RKO (cell line): Measurements from ENCODE around the gene DIPK1A.
A peak's percentile ranks its signal among the peaks of the same experiment; 100 is the strongest.
"Not testable (repeated sequence)": the region's sequence is repeated elsewhere in the genome, so short reads cannot be mapped to it uniquely, and the experiment has no call there.

Experiments
- DNase-seq: peaks from one replicate; pipeline ENCODE4 v3.0.0-alpha.2; 2016; ENCODE audit warnings: low spot score

Gene DIPK1A

GRCh38 chr1:92916899-92917298, 44.4 kb downstream of the DIPK1A start:
- DNase-seq, result no peak

- no peak for DNase-seq
Observed at GRCh38 chr1:92915547-92915946, 45.7 kb downstream of the DIPK1A start.

DNA sequence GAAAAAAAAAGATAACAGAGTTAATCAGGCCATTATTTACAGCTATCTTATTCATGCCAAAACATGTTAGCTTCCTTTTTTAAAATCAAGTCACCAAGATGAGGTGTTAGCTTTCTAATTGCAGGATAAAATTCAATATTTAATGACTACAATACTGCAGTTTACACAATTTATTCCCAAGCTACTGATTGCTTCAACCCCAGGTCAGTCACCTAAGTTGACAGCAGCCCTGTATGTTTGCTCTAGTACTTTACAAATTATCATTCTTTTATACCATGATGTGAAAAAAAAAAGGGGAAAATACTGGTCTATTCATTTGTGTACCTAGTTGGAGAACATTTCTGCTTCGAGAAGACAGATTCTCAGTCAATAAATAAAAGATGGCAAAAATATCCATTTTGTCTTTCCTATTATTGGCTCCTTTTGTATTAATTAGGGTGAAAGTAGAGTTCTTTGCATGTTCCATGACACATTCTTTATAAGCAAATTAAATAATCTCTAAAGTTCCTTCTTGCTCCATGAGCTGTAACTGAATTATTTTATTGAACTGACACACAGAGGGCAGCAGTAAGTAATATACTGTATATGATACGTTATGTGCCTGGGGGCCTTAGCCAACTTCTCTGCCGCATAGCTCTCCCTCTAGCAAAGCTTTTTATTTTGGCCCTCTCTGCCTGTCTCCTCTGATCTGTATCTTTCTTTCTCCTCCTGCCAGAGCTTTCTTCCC, 48.0 kb downstream of the DIPK1A start:
- DNase-seq, result no peak

GRCh38 chr1:92910081-92910480, 51.2 kb downstream of the DIPK1A start:
- no peak for DNase-seq

GRCh38 chr1:92909321-92909720, 51.9 kb downstream of the DIPK1A start:
- DNase-seq, result peak; percentile 32

GRCh38 chr1:92907949-92908684, 53.1 kb downstream of the DIPK1A start:
- peak; percentile 18 for DNase-seq

- no peak for DNase-seq
Observed at GRCh38 chr1:92903765-92904164, 57.5 kb downstream of the DIPK1A start.

DNA sequence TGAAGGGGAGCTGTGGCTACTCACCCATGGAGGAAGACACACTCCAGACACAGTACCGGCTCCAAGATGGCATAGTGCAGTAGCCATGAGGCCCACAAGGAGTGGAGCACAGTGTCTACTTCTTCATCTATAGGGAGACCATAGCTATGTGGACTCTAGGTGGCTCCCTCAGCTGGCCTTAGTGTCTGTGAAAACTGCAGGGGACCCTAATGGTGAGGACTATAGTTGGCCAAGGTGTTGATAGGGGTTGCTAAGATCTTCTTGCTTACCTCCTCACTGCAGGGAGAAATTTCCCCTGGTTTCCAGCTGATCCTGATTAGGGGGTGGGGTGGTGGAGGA, 58.9 kb downstream of the DIPK1A start:
- DNase-seq, result no peak

GRCh38 chr1:92901699-92902405, 59.4 kb downstream of the DIPK1A start:
- no peak for DNase-seq

DNA sequence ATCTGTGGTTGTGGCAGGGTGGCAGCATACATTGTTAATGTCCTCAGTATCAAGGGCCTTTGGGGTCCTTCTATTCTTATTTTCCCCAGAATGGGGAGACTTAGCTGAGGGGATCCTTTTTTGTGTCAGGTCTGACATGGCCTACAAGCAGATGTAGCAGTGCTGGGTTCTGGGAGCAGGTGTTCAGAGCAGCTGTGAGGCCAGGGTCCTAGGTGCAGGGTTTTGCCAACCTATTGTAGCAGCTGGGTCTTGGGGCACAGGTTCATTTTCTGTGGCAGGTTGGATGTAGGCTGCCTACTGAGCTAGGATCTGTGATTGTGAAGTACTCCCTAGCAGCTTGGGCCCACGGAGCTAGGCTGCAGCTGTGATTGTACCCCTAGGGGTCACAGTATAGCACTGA, 60.1 kb downstream of the DIPK1A start:
- no peak for DNase-seq

DNA sequence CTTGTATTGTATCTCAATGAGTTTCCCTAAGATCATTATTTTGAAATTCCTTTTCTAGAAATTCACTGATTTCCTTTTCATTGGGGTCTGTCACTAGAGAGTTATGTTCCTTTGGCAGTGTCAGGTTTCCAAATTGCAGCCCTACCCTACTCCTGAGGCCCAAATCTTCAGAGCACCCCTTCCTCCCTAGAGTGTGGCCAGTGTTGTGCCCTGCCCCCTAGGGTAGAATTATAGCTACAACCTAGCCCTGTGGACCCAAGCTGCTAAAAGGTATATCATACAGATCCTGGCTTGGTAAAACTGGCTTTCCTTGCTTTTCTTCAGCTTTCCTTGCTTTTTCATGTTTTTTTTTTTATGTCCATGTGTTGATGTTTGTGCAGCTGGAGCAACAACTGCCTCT, 60.7 kb downstream of the DIPK1A start:
- DNase-seq, result no peak

- DNase-seq, result no peak
Observed at GRCh38 chr1:92899780-92900179, 61.5 kb downstream of the DIPK1A start.

DNA sequence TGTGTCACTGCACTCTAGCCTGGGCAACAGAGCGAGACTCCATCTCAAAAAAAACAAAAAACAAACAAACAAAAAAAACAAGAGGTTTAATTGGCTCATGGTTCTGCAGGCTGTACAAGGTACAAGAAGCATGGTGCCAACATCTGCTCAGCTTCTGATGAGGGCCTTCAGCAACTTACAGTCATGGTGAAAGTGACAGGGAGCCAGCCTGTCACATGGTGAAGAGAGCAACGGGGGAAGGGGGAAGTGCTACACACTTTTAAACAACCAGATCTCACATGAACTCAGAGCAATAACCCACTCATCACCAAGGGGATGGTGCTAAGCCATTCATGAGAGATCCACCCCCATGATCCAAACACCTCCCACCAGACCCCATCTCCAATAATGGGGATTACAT, 63.2 kb downstream of the DIPK1A start:
- not testable (repeated sequence) for DNase-seq

GRCh38 chr1:92887465-92887864, 73.8 kb downstream of the DIPK1A start:
- DNase-seq, result no peak

DNA sequence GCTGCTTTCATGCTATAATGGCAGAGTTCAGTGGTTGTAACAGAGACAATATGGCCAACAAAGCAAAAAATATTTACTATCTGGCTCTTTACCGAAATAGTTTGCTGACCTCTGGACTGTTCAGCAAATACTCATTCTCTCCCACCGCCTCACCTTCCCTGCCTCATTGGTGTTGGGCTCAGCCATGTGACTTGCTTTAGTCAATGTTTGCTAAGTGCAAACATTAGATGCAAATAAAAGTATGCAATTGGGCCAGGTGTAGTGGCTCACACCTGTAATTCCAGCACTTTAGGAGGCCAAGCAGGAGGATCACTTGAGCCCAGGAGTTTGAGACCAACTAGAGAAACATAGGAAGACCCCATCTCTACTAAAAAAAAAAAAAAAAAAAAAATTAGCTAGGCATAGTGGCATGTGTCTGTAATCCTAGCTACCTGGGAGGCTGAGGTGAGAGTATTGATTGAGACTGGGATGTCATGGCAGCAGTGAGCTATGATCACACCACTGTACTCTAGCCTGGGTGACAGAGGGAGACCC, 74.3 kb downstream of the DIPK1A start:
- DNase-seq, result no peak

DNA sequence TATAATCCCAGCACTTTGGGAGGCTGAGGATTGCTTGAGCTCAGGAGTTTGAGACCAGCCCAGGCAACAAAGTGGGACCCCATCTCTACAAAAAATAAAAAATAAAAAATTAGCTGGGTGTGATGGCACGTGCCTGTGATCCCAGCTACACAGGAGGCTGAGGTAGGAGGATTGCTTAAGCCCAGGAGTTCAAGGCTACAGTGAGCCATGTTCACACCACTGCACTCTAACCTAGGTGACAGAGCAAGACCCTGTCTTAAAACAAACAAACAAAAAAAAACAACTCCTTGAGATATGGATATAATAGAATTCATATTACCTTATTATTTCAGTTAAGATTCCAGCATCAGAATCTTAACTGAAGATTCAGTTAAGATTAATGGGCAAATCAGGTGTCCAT, 77.1 kb downstream of the DIPK1A start:
- no peak for DNase-seq

- no peak for DNase-seq
Observed at GRCh38 chr1:92883297-92883696, 78.0 kb downstream of the DIPK1A start.

- DNase-seq, result no peak
Observed at GRCh38 chr1:92882819-92883218, 78.4 kb downstream of the DIPK1A start.

GRCh38 chr1:92881391-92881790, 79.9 kb downstream of the DIPK1A start:
- DNase-seq, result no peak

DNA sequence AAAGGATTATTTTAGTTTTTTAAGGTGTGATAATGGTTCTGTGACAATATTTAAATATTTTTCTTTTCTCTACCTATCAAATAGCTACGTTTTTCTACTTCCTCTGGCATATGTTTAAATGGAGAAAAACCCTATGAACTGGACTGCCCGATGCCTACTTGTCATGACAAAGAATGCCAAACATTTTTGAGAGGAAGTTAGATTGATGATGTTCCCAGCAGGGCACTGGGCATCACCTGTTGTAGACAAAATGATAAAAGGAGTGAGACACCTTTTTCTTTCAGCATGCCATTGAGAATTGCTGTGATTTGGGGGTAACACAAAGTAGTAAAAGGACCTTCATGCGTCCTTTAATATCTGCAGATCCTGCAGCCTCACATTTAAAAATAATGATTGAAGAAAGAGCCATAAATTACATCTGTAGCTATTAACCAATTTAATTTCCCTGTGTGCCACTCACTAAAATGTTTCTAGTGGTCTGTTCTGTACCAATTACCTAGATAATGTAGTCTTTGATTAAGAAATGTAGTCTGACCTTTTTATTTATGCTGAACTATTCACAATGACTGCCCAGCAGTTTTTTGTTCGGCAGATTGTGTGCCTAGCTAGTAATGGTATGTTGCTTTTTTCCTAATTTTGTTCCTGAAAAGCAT, 81.8 kb downstream of the DIPK1A start:
- no peak for DNase-seq

DNA sequence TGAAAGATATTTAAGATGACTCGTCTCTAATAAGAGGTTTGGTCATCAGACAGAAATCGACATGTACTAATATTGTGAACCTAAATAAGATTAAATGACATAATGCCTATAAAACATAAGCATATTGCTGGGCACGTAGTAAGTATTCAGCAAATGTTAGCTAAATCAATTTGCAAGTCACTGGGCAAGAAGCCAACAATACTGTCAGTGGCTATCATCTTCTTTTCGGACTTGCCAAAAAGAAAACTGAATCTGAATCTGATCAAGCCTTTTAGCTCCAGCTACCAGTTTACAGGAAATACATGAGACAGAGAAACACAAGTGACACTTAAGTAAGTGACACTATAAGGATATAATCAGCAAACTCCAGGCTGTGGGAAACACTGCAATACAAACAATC, 83.5 kb downstream of the DIPK1A start:
- DNase-seq, result no peak

- DNase-seq, result no peak
Observed at GRCh38 chr1:92877081-92877711, 84.1 kb downstream of the DIPK1A start.
